ENCODE measurements around the gene CCDC148.

The CCDC148 gene

DNA sequence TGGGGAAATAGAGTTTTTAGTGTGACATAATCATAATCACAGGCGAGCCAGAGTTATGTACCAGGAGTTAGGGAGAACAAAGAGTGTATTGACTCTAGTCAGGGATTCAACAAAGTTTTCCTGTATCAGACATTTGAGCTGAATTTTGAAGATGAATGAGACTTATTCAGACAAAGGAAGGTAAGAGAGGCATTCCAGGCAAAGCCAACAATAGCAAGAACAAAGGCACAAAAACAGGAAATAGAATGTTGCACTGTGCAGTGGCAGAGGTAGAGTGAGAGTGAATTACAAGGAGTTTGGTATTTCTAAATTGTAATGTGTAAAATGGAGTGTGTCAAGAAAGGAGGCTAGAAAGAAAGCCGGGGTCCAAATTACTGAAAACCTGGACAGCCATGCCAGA is 156.2 kb downstream of the CCDC148 start:
- TF ChIP-seq TEAD4 (IDR thresholded peaks at IDR 0.05) (no peak), EP300 (IDR thresholded peaks at IDR 0.05; ENCODE audit: borderline replicate concordance) (no peak), YY1 (IDR thresholded peaks at IDR 0.05; ENCODE audit: low read depth) (no peak), EGR1 (IDR thresholded peaks at IDR 0.05) (no peak), CEBPB (IDR thresholded peaks at IDR 0.05) (no peak), TAF1 (IDR thresholded peaks at IDR 0.05; ENCODE audit: low read depth) (no peak), ZBTB7A (IDR thresholded peaks at IDR 0.05; ENCODE audit: low read depth) (no peak), TCF12 (IDR thresholded peaks at IDR 0.05; ENCODE audit: low read depth) (no peak), CREB1 (IDR thresholded peaks at IDR 0.05; ENCODE audit: low read depth) (no peak), NFIC (IDR thresholded peaks at IDR 0.05) (no peak), FOXM1 (IDR thresholded peaks at IDR 0.05; ENCODE audit: borderline replicate concordance, low read depth) (no peak), RAD21 (IDR thresholded peaks at IDR 0.05; ENCODE audit: low read depth) (no peak)
- TF ChIP-seq, protein P1, sequence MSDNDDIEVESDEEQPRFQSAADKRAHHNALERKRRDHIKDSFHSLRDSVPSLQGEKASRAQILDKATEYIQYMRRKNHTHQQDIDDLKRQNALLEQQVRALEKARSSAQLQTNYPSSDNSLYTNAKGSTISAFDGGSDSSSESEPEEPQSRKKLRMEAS (IDR thresholded peaks at IDR 0.05): no peak
- TF ChIP-seq, protein P2, sequence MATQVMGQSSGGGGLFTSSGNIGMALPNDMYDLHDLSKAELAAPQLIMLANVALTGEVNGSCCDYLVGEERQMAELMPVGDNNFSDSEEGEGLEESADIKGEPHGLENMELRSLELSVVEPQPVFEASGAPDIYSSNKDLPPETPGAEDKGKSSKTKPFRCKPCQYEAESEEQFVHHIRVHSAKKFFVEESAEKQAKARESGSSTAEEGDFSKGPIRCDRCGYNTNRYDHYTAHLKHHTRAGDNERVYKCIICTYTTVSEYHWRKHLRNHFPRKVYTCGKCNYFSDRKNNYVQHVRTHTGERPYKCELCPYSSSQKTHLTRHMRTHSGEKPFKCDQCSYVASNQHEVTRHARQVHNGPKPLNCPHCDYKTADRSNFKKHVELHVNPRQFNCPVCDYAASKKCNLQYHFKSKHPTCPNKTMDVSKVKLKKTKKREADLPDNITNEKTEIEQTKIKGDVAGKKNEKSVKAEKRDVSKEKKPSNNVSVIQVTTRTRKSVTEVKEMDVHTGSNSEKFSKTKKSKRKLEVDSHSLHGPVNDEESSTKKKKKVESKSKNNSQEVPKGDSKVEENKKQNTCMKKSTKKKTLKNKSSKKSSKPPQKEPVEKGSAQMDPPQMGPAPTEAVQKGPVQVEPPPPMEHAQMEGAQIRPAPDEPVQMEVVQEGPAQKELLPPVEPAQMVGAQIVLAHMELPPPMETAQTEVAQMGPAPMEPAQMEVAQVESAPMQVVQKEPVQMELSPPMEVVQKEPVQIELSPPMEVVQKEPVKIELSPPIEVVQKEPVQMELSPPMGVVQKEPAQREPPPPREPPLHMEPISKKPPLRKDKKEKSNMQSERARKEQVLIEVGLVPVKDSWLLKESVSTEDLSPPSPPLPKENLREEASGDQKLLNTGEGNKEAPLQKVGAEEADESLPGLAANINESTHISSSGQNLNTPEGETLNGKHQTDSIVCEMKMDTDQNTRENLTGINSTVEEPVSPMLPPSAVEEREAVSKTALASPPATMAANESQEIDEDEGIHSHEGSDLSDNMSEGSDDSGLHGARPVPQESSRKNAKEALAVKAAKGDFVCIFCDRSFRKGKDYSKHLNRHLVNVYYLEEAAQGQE (IDR thresholded peaks at IDR 0.05; ENCODE audit: low read depth): no peak
- TF ChIP-seq, protein P3, sequence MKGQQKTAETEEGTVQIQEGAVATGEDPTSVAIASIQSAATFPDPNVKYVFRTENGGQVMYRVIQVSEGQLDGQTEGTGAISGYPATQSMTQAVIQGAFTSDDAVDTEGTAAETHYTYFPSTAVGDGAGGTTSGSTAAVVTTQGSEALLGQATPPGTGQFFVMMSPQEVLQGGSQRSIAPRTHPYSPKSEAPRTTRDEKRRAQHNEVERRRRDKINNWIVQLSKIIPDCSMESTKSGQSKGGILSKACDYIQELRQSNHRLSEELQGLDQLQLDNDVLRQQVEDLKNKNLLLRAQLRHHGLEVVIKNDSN (IDR thresholded peaks at IDR 0.05): no peak

DNA sequence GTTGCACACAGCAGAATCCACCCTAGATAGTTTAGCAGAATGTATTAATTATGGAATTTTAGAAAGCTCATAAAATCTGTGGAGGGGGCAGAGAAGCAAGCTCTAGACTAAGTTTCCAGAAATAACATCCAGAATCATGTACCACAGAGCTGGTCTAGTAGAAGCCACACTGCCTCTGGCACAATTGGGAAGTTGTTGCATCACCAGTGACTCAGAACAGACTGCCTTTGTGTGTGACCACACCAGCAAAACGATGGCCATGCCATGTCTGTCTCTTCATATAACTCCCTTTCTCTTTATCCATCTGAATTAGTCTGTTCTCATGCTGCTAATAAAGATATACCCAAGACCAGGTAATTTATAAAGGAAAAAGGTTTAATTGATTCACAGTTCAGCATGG is 158.9 kb downstream of the CCDC148 start:
- TF ChIP-seq TAF1 (IDR thresholded peaks at IDR 0.05; ENCODE audit: low read depth) (no peak), CREB1 (IDR thresholded peaks at IDR 0.05; ENCODE audit: low read depth) (no peak), CEBPB (IDR thresholded peaks at IDR 0.05) (no peak), ZBTB7A (IDR thresholded peaks at IDR 0.05; ENCODE audit: low read depth) (no peak), EP300 (IDR thresholded peaks at IDR 0.05; ENCODE audit: borderline replicate concordance) (no peak), TEAD4 (IDR thresholded peaks at IDR 0.05) (no peak)
- TF ChIP-seq, protein P2 (IDR thresholded peaks at IDR 0.05; ENCODE audit: low read depth): no peak
- TF ChIP-seq, protein P3 (IDR thresholded peaks at IDR 0.05): no peak
- TF ChIP-seq, protein P1 (IDR thresholded peaks at IDR 0.05): no peak

DNA sequence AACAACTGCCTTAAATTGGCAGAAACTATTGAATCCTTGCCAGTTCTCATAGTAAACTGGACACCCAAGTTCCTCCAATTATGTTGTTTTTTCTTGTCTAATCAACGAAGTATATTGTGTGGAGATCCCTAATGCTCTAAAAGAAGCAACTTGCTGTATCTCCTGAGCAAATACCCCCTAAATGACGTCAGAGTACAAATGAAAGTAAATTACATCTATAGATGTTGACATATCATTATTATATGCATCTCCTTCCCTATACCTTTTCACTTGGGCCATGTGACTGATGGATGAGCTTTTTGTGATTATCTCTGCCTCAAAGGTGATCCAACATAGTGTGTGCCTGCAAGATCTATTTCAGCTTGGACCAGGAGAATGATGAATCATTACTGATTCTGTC is 159.4 kb downstream of the CCDC148 start:
- TF ChIP-seq EP300 (IDR thresholded peaks at IDR 0.05; ENCODE audit: borderline replicate concordance) (no peak), YY1 (IDR thresholded peaks at IDR 0.05; ENCODE audit: low read depth) (no peak), NFIC (IDR thresholded peaks at IDR 0.05) (no peak)
- TF ChIP-seq, protein P3 (IDR thresholded peaks at IDR 0.05): no peak
- TF ChIP-seq, protein P2 (IDR thresholded peaks at IDR 0.05; ENCODE audit: low read depth): no peak

DNA sequence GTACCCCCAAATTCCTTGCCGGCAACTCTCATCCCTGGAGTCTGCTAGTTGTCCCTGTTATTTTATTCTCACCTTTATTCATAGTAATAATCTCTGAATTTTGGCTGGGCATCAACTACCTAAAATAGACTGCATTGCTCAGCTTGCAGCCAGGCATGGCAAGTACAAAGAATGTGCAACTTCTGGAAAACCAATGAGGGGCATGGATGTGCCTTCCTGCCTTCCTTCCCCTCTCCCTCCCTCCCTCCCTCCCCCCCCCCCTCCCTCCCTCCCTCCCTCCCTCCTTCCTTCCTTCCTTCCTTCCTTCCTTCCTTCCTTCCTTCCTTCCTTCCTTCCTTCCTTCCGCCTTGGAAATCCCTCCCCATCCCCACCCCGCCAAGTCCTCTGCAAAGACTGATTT is 162.8 kb downstream of the CCDC148 start:
- no peak for TF ChIP-seq EGR1 (IDR thresholded peaks at IDR 0.05)
- TF ChIP-seq, protein P1 (IDR thresholded peaks at IDR 0.05): no peak

All from Ishikawa (cell line).